NCI-H1048 (cell line): Measurements from ENCODE around the gene OTUD7B.
"Not testable (repeated sequence)": the region's sequence is repeated elsewhere in the genome, so short reads cannot be mapped to it uniquely, and the experiment has no call there.

ENCODE experiments used
- DNase-seq: peaks from one replicate; lab custom pipeline; 2025; lab: John Stamatoyannopoulos, UW

Gene OTUD7B

GRCh38 chr1:150010393-150011115, at the start of gene OTUD7B:
Gene OTUD7B, minus strand, starts transcription at chr1:150010726. Its CDS starts 33,216 bp downstream, at chr1:149977510.
- peak; percentile 49 for DNase-seq

DNA sequence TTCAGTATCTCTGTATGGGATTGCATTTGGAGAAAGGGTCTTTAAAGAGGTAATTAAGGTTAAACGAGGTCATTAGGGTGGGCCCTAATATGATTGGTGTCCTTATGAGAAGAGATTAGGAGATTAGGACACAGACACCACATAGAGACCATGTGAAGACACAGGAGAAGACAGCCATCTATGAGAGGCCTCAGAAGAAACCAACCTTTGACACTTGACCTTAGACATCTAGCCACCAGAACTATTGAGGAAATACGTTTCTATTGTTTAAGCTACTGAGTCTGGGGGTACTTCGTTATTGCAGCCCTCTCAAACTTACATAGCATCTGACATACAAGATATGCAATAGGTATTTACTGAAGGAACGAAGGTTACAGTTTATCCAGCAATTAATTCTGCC, 49.7 kb upstream of the OTUD7B start:
- DNase-seq = no peak

GRCh38 chr1:150056407-150056806, 45.9 kb upstream of the OTUD7B start:
- DNase-seq = no peak

DNA sequence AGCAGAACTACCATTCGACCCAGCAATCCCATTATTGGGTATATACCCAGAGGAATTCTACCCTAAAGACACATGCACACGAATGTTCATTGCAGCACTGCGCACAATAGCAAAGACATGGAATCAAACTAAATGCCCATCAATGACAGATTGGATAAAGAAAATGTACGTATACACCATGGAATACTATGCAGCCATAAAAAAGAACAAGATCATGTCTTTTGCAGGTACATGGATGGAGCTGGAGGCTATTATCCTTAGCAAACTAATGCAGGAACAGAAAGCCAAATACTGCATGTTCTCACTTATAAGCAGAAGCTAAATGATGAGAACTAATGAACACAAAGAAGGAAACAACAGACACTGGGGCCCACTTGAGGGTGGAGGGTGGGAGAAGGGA, 45.0 kb upstream of the OTUD7B start:
- DNase-seq = not testable (repeated sequence)

DNA sequence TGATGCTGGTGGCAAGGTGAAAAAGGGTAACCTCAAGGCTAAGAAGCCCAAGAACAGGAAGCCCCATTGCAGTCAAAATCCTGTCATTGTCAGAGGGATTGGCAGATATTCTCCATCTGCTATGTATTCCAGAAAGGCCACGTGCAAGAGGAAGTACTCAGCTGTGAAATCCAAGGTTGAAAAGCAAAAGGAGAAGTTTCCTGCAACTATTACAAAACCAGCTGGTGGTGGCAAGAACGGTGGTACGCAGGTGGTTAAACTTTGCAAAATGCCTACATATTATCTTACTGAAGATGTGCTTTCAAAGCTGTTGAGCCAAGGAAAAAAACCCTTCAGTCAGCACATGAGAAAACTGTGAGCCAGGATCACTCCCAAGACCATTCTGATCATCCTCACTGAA, 43.4 kb upstream of the OTUD7B start:
- no peak for DNase-seq

DNA sequence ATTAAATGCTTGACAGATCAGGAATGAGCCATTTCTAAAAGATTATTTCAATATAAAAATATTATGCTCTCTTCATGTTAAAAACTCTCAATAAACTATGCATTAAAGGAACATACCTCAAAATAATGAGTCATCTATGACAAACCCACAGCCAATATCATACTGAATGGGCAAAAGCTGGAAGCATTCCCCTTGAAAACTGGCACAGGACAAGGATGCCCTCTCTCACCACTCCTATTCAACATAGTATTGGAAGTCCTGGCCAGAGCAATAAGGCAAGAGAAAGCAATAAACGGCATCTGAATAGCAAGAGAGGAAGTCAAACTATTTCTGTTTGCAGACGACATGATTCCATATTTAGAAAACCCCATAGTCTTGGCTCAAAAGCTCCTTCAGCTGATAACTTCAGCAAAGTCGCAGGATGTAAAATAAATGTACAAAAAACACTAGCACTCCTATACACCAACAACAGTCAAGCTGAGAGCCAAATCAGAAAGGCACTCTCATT, 41.4 kb upstream of the OTUD7B start:
- DNase-seq = not testable (repeated sequence)

DNA sequence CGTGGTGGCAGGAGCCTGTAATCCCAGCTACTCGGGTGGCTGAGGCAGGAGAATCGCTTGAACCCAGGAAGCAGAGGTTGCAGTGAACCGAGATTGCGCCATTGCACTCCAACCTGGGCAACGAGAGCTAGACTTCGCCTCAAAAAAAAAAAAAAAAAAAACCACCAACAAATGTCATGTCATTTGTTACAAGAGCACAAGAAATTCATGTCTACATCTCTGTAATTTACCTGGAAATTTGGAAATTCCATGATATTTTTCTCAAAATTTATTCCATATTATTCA, 40.5 kb upstream of the OTUD7B start:
- DNase-seq = no peak

DNA sequence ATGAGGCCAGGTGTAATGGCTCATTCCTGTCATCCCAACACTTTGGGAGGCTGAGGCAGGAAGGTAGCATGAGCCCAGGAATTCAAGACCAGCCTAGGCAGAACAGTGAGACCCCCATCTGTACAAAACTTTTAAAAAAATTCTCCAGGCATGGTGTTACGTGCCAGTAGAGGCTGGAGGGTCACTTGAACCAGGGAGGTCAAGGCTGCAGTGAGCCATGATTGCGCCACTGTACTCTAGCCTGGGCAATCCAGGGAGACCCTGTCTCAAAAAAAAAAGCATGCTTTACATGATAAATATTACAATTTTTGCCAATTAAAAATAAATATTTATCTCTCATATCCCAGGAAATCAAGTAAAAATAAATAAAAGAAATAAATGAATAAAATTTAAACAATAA, 39.4 kb upstream of the OTUD7B start:
- no peak for DNase-seq

DNA sequence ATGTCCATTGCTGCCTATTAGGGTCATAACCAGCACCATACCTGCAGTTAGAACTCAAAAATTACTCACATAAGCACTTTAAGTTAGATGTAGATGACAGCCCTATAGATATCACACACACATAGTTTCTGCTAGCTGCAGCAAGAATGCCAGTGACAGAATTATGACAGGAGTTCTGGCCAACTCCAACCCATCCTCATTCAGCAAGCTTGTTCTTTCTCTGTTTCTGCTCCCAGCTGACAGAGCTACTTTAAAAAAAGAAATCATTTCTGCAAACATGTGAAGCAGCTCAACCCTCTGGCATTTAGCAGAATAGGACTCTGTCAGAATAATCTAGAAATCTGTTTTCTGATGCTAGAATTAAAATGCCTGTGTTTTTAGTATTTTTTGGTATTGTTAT, 23.8 kb upstream of the OTUD7B start:
- DNase-seq = no peak

- DNase-seq = no peak
Measured at GRCh38 chr1:150028322-150028721, 17.8 kb upstream of the OTUD7B start.

DNA sequence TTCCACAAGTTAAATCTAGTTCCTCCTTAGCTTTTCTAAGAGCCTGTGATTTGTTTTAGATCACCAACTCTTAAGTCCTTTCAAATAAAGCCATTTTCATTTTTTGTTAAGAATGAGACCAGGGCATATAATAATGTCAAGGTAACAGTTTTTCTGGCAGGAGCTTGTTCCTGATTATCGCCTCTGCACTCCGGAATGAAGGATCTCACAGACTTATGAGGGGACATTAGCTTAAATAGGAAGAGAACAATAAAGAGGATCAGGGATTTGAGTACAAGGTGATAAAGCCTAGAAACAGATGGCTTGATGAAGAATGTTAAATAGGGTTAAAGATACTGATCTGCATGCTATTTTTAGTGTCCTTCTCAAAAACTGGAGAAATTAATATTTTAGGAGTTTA, 13.6 kb upstream of the OTUD7B start:
- no peak for DNase-seq

- DNase-seq = no peak
Measured at GRCh38 chr1:150022357-150022756, 11.8 kb upstream of the OTUD7B start.

DNA sequence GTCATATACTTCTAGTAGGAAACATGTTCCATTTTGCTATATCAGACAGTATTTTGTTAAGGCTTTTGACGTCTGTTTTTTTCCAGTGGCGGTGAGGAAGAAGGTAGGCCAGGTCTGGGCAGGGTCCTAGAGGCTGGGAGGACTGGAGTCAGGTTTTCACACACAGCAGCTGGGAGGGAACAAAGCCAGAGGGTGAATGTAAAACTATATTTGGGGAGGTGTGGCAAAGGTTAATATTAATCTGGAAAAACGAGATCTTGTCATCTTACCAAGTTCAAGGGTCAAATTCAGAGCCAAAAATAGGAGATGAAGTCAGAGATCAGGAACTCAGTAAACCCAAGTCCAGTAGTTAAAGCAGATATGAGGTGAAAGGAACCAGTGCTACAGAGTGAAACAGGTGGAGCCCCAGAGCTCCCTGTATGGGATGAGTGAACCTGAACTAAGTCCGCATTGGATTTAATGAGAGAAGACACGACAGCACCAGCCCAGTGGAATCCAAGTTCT, 10.7 kb upstream of the OTUD7B start:
- no peak for DNase-seq

DNA sequence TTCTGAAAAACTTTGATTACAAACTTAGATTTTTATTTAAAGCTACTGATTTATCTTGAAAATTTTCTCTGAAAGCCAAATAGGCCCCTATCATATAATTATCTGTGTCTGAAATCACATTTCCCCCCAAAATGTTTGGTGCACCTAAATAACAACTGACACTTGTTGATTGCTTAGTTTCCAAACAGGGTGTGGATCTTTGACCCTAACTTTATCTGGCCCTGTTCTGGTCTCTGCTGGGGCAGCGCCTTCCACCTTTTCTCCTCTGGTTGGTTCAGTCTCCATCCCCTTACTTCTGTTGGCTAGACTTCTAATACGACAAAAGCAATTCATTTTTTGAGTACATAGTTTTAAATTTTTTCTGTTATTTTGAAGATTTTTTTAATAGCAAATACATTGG, 10.2 kb upstream of the OTUD7B start:
- DNase-seq = no peak

- DNase-seq = no peak
Measured at GRCh38 chr1:150018165-150018564, 7.6 kb upstream of the OTUD7B start.

GRCh38 chr1:150017206-150017750, 6.8 kb upstream of the OTUD7B start:
- DNase-seq = no peak

DNA sequence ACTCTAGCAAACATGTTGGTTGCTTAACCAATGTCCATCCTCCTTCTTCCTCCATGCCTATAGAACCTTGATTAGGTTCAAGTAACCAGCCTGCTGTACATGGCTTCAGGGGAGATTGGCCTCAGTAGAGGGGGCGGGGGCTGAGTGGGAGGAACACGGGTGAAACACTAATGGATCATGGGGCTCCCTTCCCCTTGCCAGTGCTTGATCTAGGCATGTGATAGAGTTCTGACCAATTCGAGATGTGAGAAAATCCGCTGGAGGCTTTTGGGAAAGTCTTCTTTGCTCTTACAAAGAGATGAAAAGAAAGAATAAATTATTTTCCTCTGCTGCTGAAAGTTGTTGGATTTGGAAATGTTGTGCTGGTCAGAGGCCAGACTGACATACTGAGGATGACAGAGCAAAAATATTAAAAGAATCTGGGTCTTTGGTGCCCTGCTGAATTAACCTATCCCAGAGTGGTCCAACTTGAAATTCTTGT, 5.2 kb upstream of the OTUD7B start:
- DNase-seq = no peak

GRCh38 chr1:150012611-150013010, 2.1 kb upstream of the OTUD7B start:
- DNase-seq = no peak

DNA sequence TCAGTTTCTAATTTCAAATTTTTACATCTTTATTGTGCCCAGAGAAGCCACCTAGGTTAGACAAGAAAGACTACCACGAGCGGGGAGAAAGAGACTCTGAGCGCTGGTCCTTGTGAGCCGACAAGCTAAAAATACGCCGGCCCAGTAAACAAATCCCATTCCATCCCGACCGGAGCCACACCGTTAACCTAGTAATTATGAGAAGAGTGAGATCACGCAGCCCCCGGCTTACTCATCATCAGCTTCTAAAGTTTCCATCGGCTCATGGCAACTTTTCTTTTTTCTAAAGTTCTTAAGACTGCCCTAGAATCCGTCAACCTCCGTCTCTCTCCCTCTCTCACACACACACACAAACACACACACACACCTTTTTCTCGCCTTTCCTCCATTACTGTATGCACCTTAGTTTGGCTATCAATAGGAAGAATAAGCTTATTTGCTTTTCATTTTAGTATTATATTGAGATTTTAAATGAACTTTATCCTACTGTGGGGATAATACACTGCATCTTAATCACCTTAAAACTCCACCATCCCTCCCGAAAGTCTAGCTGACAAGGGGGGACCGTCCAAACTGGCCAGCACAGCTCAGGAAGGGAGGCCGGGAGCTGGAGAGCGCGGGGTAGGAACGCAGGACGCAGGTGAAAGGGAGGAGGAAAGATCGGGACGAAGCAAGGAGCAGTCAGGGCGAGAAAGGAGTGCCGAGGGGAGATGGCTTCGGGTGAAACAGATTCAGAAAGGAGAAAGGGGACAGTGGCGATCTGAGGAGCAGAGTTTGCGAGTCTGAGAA, 728 bp downstream of the OTUD7B start:
- no peak for DNase-seq

- DNase-seq = no peak
Measured at GRCh38 chr1:150008699-150009098, 1.8 kb downstream of the OTUD7B start.

- DNase-seq = no peak
Measured at GRCh38 chr1:150006881-150007421, 3.6 kb downstream of the OTUD7B start.

DNA sequence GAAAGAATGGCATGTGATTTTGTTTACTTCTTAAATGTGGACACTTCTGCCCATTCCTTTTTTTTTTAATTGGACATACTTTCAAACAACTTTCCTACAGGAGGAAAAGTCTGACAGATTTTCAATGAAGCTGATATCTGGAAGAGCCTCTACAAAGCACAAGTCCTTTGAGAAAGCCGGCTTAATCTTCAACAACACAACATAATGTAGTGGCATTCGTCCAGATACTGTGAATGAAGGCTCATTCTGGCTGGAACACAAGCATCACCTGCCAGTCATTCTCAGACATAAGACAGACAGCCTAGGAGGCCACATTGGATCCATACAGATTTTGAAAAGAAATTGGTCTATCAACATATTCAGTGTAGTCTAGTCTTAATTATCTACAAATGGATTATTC, 4.9 kb downstream of the OTUD7B start:
- no peak for DNase-seq

GRCh38 chr1:150003801-150004200, 6.7 kb downstream of the OTUD7B start:
- no peak for DNase-seq
